H1 (cell line): ENCODE results near the gene GMFB. TPM values are rescaled to one million over a fixed set of nuclear protein-coding genes. Genes with fewer than 3 reads are reported as not detected.

Source experiments
- CTCF ChIA-PET: fragments of 300-600 bp; sonication (Branson Sonifier 250); formaldehyde crosslinking; loops from one replicate; lab custom pipeline; 2021; ENCODE audit not compliant: partially characterized antibody; lab: Charles Lee
- POLR2A ChIA-PET: fragments of 300-600 bp; sonication (Branson Sonifier 250); formaldehyde crosslinking; loops from one replicate; lab custom pipeline; 2021; ENCODE audit warnings: inconsistent platforms; ENCODE audit not compliant: partially characterized antibody; lab: Charles Lee
- DNase-seq, 2 experiments: peaks; one replicate each; pipeline versions ENCODE4 v3.0.0 to v3.0.0-alpha.2; 2010 to 2022; ENCODE audit warnings: low spot score in 2 of 2, low read depth in 1 of 2, mixed read lengths in 1 of 2
- FAIRE-seq: peaks from 2 replicates; lab custom pipeline; 2011; peaks lifted over from hg19 to GRCh38; lab: Jason Lieb, UNC
- H2AFZ ChIP-seq: 2 replicates; pipeline ENCODE4 v1.8.1; 2012; ENCODE audit warnings: low read length, inconsistent platforms
- H2AK5ac ChIP-seq: 2 replicates; pipeline ENCODE4 v1.6.1; 2013; ENCODE audit warnings: low read depth, low read length
- H2BK120ac ChIP-seq: replicated peaks from 2 replicates; pipeline ENCODE3; 2013; ENCODE audit warnings: low read depth, low read length, inconsistent platforms
- H2BK12ac ChIP-seq: 2 replicates; pipeline ENCODE4 v1.6.1; 2013; ENCODE audit warnings: low read depth, low read length
- H2BK15ac ChIP-seq: 2 replicates; pipeline ENCODE4 v1.6.1; 2013; ENCODE audit warnings: low read length
- H2BK20ac ChIP-seq: 2 replicates; pipeline ENCODE4 v1.6.1; 2013; ENCODE audit warnings: low read length
- H2BK5ac ChIP-seq: 2 replicates; pipeline ENCODE4 v1.6.1; 2013; ENCODE audit warnings: low read depth, low read length
- H3K14ac ChIP-seq: 2 replicates; pipeline ENCODE4 v1.6.1; 2013; ENCODE audit warnings: inconsistent platforms; ENCODE audit not compliant: insufficient read length
- H3K18ac ChIP-seq: 2 replicates; pipeline ENCODE4 v1.6.1; 2013; ENCODE audit warnings: low read length; ENCODE audit errors: extremely low read depth
- H3K23ac ChIP-seq: 2 replicates; pipeline ENCODE4 v1.6.1; 2013; ENCODE audit warnings: inconsistent platforms; ENCODE audit not compliant: insufficient read length
- H3K23me2 ChIP-seq: 2 replicates; pipeline ENCODE4 v1.6.1; 2013; ENCODE audit warnings: low read depth, low read length
- H3K27ac ChIP-seq: 2 replicates; pipeline ENCODE4 v1.6.1; 2011; ENCODE audit warnings: low read depth, low read length, inconsistent platforms
- H3K27me3 ChIP-seq, 4 experiments: replicated peaks in 1 of 4; 1 replicate in 1 of 4; 2 replicates in 3 of 4; pipeline versions ENCODE4 v1.6.1 to v1.8.1; 2011 to 2013; ENCODE audit warnings: low read length in 3 of 4, mild to moderate bottlenecking in 3 of 4, inconsistent platforms in 2 of 4, mixed read lengths in 2 of 4, moderate library complexity in 1 of 4; ENCODE audit not compliant: control insufficient read depth in 3 of 4, insufficient read depth in 3 of 4; ENCODE audit errors: extremely low read depth in 1 of 4
- H3K36me3 ChIP-seq, 4 experiments: 2 replicates each; pipeline versions ENCODE4 v1.6.1 to v1.8.1; 2011 to 2013; ENCODE audit warnings: mild to moderate bottlenecking in 4 of 4, low read length in 3 of 4, moderate library complexity in 2 of 4, control low read depth in 1 of 4, inconsistent platforms in 1 of 4; ENCODE audit not compliant: insufficient read depth in 4 of 4, control insufficient read depth in 2 of 4
- H3K4ac ChIP-seq: replicated peaks from 2 replicates; pipeline ENCODE3; 2013; ENCODE audit warnings: low read length, low read depth, mixed read lengths, inconsistent platforms; ENCODE audit not compliant: insufficient read length
- H3K4me1 ChIP-seq, 4 experiments: replicated peaks in 1 of 4; 1 replicate in 1 of 4; 2 replicates in 3 of 4; pipeline versions ENCODE4 v1.6.1 to v1.8.1; 2011 to 2013; ENCODE audit warnings: low read length in 3 of 4, inconsistent platforms in 2 of 4, mixed read lengths in 1 of 4; ENCODE audit not compliant: insufficient read depth in 4 of 4, control insufficient read depth in 3 of 4
- H3K4me2 ChIP-seq, 2 experiments: 2 replicates each; pipeline versions ENCODE4 v1.6.1 to v1.8.1; 2011 to 2013; ENCODE audit warnings: low read depth in 2 of 2, low read length in 2 of 2, control low read depth in 1 of 2, inconsistent platforms in 1 of 2, mild to moderate bottlenecking in 1 of 2; ENCODE audit not compliant: insufficient read depth in 1 of 2
- H3K4me3 ChIP-seq, 4 experiments: fragments of 200-600, 300-600 bp in 1 of 4; sonication (generic), shearing (Covaris generic), sonication (Bioruptor Twin) in 1 of 4; 2 replicates each; pipeline versions ENCODE4 v1.5.1 to v1.8.1; 2011 to 2016; ENCODE audit warnings: low read length in 4 of 4, low read depth in 3 of 4, control low read depth in 2 of 4, inconsistent platforms in 2 of 4, mild to moderate bottlenecking in 2 of 4, mixed read lengths in 1 of 4, moderate library complexity in 1 of 4; ENCODE audit not compliant: insufficient read depth in 2 of 4; ENCODE audit errors: extremely low read depth in 1 of 4
- H3K56ac ChIP-seq: replicated peaks from 2 replicates; pipeline ENCODE3; 2013; ENCODE audit warnings: low read depth, mild to moderate bottlenecking, mixed read lengths, low read length, inconsistent platforms; ENCODE audit not compliant: insufficient read length
- H3K79me1 ChIP-seq: 2 replicates; pipeline ENCODE4 v1.6.1; 2013; ENCODE audit warnings: low read depth, low read length, control low read depth
- H3K79me2 ChIP-seq, 2 experiments: 2 replicates each; pipeline versions ENCODE4 v1.6.1 to v1.8.1; 2012 to 2013; ENCODE audit warnings: low read length in 2 of 2, mild to moderate bottlenecking in 2 of 2, inconsistent platforms in 1 of 2; ENCODE audit not compliant: insufficient read depth in 2 of 2, control insufficient read depth in 1 of 2
- H3K9ac ChIP-seq, 4 experiments: replicated peaks in 1 of 4; 1 replicate in 1 of 4; 2 replicates in 3 of 4; pipeline versions ENCODE4 v1.6.1 to v1.8.1; 2011 to 2013; ENCODE audit warnings: low read depth in 3 of 4, low read length in 3 of 4, control low read depth in 2 of 4, mild to moderate bottlenecking in 2 of 4, moderate library complexity in 2 of 4, inconsistent platforms in 1 of 4; ENCODE audit errors: extremely low read depth in 1 of 4
- H3K9me3 ChIP-seq, 2 experiments: 2 replicates each; pipeline versions ENCODE4 v1.6.1 to v1.8.1; 2012 to 2013; ENCODE audit warnings: mild to moderate bottlenecking in 2 of 2, moderate library complexity in 2 of 2, control low read depth in 1 of 2, inconsistent platforms in 1 of 2, low read depth in 1 of 2, low read length in 1 of 2, mixed read lengths in 1 of 2; ENCODE audit not compliant: insufficient read depth in 2 of 2
- H4K20me1 ChIP-seq, 2 experiments: replicated peaks in 1 of 2; 2 replicates each; pipeline versions ENCODE3 to v1.8.1; 2011 to 2013; ENCODE audit warnings: inconsistent platforms in 2 of 2, low read length in 2 of 2, mild to moderate bottlenecking in 1 of 2; ENCODE audit not compliant: insufficient read depth in 2 of 2, control insufficient read depth in 1 of 2
- H4K5ac ChIP-seq: 2 replicates; pipeline ENCODE4 v1.6.1; 2013; ENCODE audit warnings: low read length, low read depth, mixed read lengths, inconsistent platforms; ENCODE audit not compliant: insufficient read length
- H4K8ac ChIP-seq: 2 replicates; pipeline ENCODE4 v1.8.0; 2013; ENCODE audit warnings: mild to moderate bottlenecking, moderate library complexity, low read length, inconsistent platforms; ENCODE audit not compliant: insufficient read depth; ENCODE audit errors: extremely low read depth
- H4K91ac ChIP-seq: replicated peaks from 2 replicates; pipeline ENCODE3; 2013; ENCODE audit warnings: low read length, mixed read lengths, inconsistent platforms; ENCODE audit not compliant: insufficient read length
- BACH1 ChIP-seq: IDR thresholded peaks from 2 replicates; pipeline ENCODE4 v1.6.1; 2012; ENCODE audit warnings: low read length, improper control_type of control experiment
- CBX8 ChIP-seq: fragments of 300-800, 300-1000 bp; sonication (generic); IDR thresholded peaks from 2 replicates; pipeline ENCODE4 v1.7.1; 2016; ENCODE audit warnings: low read depth, low read length, borderline replicate concordance
- NRF1 ChIP-seq: IDR thresholded peaks from 2 replicates; pipeline ENCODE4 v1.6.1; 2011; ENCODE audit warnings: mild to moderate bottlenecking, low read depth, low read length, improper control_type of control experiment
- POLR2A ChIP-seq, 2 experiments: IDR thresholded peaks; 1 replicate in 1 of 2; 2 replicates in 1 of 2; pipeline ENCODE4 v1.6.1; 2011; ENCODE audit warnings: low read depth in 2 of 2, low read length in 2 of 2, mild to moderate bottlenecking in 2 of 2; ENCODE audit errors: control extremely low read depth in 1 of 2
- SAP30 ChIP-seq: fragments of 300-600 bp; sonication (generic); IDR thresholded peaks from 2 replicates; pipeline ENCODE4 v1.7.1; 2012; ENCODE audit warnings: low read length, moderate library complexity, mild to moderate bottlenecking, inconsistent platforms; ENCODE audit not compliant: insufficient read depth, insufficient replicate concordance
- SRF ChIP-seq: IDR thresholded peaks from 2 replicates; pipeline ENCODE4 v1.6.1; 2011; ENCODE audit warnings: mild to moderate bottlenecking, low read depth, low read length, moderate library complexity
- SUZ12 ChIP-seq: fragments of 200-600 bp; sonication (generic); IDR thresholded peaks from 2 replicates; pipeline ENCODE4 v1.6.1; 2012; ENCODE audit warnings: mild to moderate bottlenecking, inconsistent platforms, low read length, moderate library complexity, mixed read lengths
- WGBS, 2 experiments: shearing (Covaris generic) in 1 of 2; methylation state at CpG; one replicate each; pipeline versions ENCODE4 v1.1.6 to v1.1.7; 2013 to 2015; ENCODE audit warnings: low lambda C conversion rate in 2 of 2, mixed read lengths in 2 of 2, inconsistent platforms in 1 of 2, low coverage in 1 of 2, missing lambda C conversion rate in 1 of 2; ENCODE audit not compliant: insufficient replicate concordance in 2 of 2, insufficient coverage in 1 of 2, insufficient read length in 1 of 2; ENCODE audit errors: extremely low coverage in 1 of 2, missing lambda C conversion rate in 1 of 2; 5-methylcytosine and 5-hydroxymethylcytosine counted together
- polyA plus RNA-seq, 7 experiments: library from polyadenylated mRNA; depleted of rRNA in 3 of 7; stranded (reverse) in 5 of 7; unstranded in 2 of 7; fragments of >200 nt in 5 of 7; fragments of 200-250 nt in 2 of 7; gene quantifications; 1 replicate in 5 of 7; 2 replicates in 1 of 7; 4 replicates in 1 of 7; pipeline versions ENCODE4 v1.2.1 to v1.2.3, GENCODE V29; 2011 to 2013; ENCODE audit warnings: missing spikeins in 2 of 7, mixed read lengths in 2 of 7
- total RNA-seq: library from RNA; stranded (reverse); fragmentation: NEBNext Ultra II Directional; extraction: Animal tissue kit (Norgen Biotek cat#: 25700); gene quantifications from 2 replicates; pipeline ENCODE4 v1.2.1, GENCODE V29; 2021
- TF ChIP-seq, protein P1 (sequence below): IDR thresholded peaks from 2 replicates; pipeline ENCODE4 v1.6.1; 2012; ENCODE audit warnings: low read length, inconsistent platforms
- TF ChIP-seq, protein P2 (sequence below), 3 experiments: IDR thresholded peaks; 1 replicate in 2 of 3; 2 replicates in 1 of 3; pipeline versions ENCODE4 v1.5.1 to v1.6.1; 2011; ENCODE audit warnings: low read length in 3 of 3, mild to moderate bottlenecking in 3 of 3, inconsistent platforms in 2 of 3, low read depth in 1 of 3, moderate library complexity in 1 of 3; ENCODE audit not compliant: insufficient read depth in 1 of 3; ENCODE audit errors: control extremely low read depth in 1 of 3
- TF ChIP-seq, protein P3 (sequence below): IDR thresholded peaks from 2 replicates; pipeline ENCODE4 v1.6.1; 2012; ENCODE audit warnings: inconsistent platforms

Gene GMFB
- total and polyA plus RNA-seq, 2 of the 8 experiments (the other 6 are each of a cell fraction or from before 2014, with no cell fraction given) = 17.9 to 77.3 TPM

DNA sequence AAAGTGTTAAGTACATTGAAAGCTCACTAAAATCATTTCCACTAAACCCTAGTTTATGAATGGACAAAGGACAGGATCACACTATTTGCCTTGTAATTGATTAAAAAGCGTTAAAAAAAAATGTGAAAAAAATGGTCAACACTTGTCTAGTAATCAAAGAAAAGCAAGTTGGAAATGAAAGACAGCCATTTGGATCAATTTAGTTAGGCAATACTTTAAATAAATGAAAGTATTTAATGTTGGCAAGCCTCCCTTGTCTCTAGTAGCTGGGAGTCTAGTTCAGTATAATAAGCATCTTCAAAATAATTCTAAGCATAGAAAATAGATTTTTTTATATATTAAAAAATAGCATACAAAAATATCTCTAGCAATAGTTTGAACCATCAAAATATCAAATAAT, 33.4 kb downstream of the GMFB start:
- Histone ChIP-seq H3K14ac (no peak overlapping the region), H4K91ac (no peak overlapping the region), H4K8ac (no peak overlapping the region), H2BK20ac (no peak overlapping the region), H2AK5ac (no peak overlapping the region), H2BK12ac (no peak overlapping the region), H3K79me1 (no peaks in the 10 kb centered on the region), H4K5ac (no peak overlapping the region), H3K36me3 (no peaks in the 10 kb centered on the region), H3K4ac (no peak overlapping the region), H3K56ac (no peak overlapping the region), H2AFZ (no peak overlapping the region), H2BK5ac (no peak overlapping the region), H3K18ac (no peak overlapping the region), H3K9ac (no peak overlapping the region), H3K4me3 (no peak overlapping the region), H3K27me3 (no peaks in the 10 kb centered on the region), H3K4me2 (no peak overlapping the region), H4K20me1 (no peaks in the 10 kb centered on the region), H2BK120ac (no peak overlapping the region), H3K23ac (no peak overlapping the region), H3K4me1 (no peaks in the 10 kb centered on the region), H3K23me2 (no peaks in the 10 kb centered on the region), H3K9me3 (peaks cover 6 to 13% of the 10 kb centered on the region in 2 experiments), H3K79me2 (no peaks in the 10 kb centered on the region), H2BK15ac (no peak overlapping the region), H3K27ac (no peak overlapping the region)
- POLR2A ChIA-PET = no interaction called here
- FAIRE-seq (no peak), DNase-seq (no peak)
- CTCF ChIA-PET = interaction anchor here (1.0 kb wide), 1 partner anchor 12 kb away, joined by 4 read pairs; no protein-coding TSS in a partner anchor
- 93% methylated on average over 1 of the region's 1 CpG; no CpG with 5 or more reads in 1 of the 2 experiments for WGBS, 2 experiments
- TF ChIP-seq POLR2A (IDR thresholded peaks at IDR 0.05; ENCODE audit: control extremely low read depth in 1 of 2, low read depth in 2 of 2, low read length in 2 of 2) (no peak), SAP30 (no peak), CBX8 (no peak), NRF1 (no peak), BACH1 (no peak), SUZ12 (no peak), SRF (no peak)
- TF ChIP-seq, protein P1, sequence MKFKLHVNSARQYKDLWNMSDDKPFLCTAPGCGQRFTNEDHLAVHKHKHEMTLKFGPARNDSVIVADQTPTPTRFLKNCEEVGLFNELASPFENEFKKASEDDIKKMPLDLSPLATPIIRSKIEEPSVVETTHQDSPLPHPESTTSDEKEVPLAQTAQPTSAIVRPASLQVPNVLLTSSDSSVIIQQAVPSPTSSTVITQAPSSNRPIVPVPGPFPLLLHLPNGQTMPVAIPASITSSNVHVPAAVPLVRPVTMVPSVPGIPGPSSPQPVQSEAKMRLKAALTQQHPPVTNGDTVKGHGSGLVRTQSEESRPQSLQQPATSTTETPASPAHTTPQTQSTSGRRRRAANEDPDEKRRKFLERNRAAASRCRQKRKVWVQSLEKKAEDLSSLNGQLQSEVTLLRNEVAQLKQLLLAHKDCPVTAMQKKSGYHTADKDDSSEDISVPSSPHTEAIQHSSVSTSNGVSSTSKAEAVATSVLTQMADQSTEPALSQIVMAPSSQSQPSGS = no peak
- TF ChIP-seq, protein P2, sequence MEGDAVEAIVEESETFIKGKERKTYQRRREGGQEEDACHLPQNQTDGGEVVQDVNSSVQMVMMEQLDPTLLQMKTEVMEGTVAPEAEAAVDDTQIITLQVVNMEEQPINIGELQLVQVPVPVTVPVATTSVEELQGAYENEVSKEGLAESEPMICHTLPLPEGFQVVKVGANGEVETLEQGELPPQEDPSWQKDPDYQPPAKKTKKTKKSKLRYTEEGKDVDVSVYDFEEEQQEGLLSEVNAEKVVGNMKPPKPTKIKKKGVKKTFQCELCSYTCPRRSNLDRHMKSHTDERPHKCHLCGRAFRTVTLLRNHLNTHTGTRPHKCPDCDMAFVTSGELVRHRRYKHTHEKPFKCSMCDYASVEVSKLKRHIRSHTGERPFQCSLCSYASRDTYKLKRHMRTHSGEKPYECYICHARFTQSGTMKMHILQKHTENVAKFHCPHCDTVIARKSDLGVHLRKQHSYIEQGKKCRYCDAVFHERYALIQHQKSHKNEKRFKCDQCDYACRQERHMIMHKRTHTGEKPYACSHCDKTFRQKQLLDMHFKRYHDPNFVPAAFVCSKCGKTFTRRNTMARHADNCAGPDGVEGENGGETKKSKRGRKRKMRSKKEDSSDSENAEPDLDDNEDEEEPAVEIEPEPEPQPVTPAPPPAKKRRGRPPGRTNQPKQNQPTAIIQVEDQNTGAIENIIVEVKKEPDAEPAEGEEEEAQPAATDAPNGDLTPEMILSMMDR (IDR thresholded peaks at IDR 0.05; ENCODE audit: control extremely low read depth in 1 of 3, insufficient read depth in 1 of 3, low read depth in 1 of 3, low read length in 3 of 3) = no peak
- TF ChIP-seq, protein P3, sequence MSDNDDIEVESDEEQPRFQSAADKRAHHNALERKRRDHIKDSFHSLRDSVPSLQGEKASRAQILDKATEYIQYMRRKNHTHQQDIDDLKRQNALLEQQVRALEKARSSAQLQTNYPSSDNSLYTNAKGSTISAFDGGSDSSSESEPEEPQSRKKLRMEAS = no peak
